OCI-LY1 (cell line): Measurements from ENCODE around the gene EBF3.

Experiments used
- H2AFZ ChIP-seq: fragments of 200-600 bp; sonication (generic), shearing (Covaris generic); 2 replicates; pipeline ENCODE4 v1.6.0; 2014; ENCODE audit warnings: antibody characterized with exemption, mild to moderate bottlenecking, low read length
- H3F3A ChIP-seq: fragments of 200-600 bp; sonication (generic), shearing (Covaris generic); 2 replicates; pipeline ENCODE4 v1.6.0; 2014; ENCODE audit warnings: mild to moderate bottlenecking, antibody characterized with exemption, low read length, moderate library complexity; ENCODE audit not compliant: insufficient read depth
- H3K27ac ChIP-seq: fragments of 200-600 bp; sonication (generic); 2 replicates; pipeline ENCODE4 v1.5.1; 2014; ENCODE audit warnings: low read length, mixed run types, mild to moderate bottlenecking, low read depth; ENCODE audit not compliant: poor library complexity, severe bottlenecking
- H3K27me3 ChIP-seq: fragments of 200-600 bp; sonication (generic); 2 replicates; pipeline ENCODE4 v1.6.0; 2014; ENCODE audit warnings: antibody characterized with exemption, mild to moderate bottlenecking, low read length, moderate library complexity; ENCODE audit not compliant: insufficient read depth
- H3K36me3 ChIP-seq: fragments of 200-600 bp; sonication (generic); 2 replicates; pipeline ENCODE4 v1.6.1; 2014; ENCODE audit warnings: mild to moderate bottlenecking, antibody characterized with exemption, low read length, moderate library complexity, mixed read lengths; ENCODE audit not compliant: insufficient read depth
- H3K4me1 ChIP-seq: fragments of 200-600 bp; sonication (generic); 2 replicates; pipeline ENCODE4 v1.5.1; 2014; ENCODE audit warnings: mild to moderate bottlenecking, low read length, moderate library complexity; ENCODE audit not compliant: insufficient read depth, severe bottlenecking
- H3K4me2 ChIP-seq: fragments of 200-600 bp; sonication (generic), shearing (Covaris generic); 2 replicates; pipeline ENCODE4 v1.6.1; 2014; ENCODE audit warnings: low read length
- H3K4me3 ChIP-seq: fragments of 200-600 bp; sonication (generic); 2 replicates; pipeline ENCODE4 v1.5.1; 2014; ENCODE audit warnings: low read length, low read depth, mild to moderate bottlenecking, mixed read lengths; ENCODE audit not compliant: poor library complexity, severe bottlenecking
- H3K79me2 ChIP-seq: fragments of 200-600 bp; shearing (Covaris generic); 2 replicates; pipeline ENCODE4 v1.6.1; 2016; ENCODE audit warnings: mixed run types, low read length, mixed read lengths; ENCODE audit not compliant: insufficient read depth
- H3K9ac ChIP-seq: fragments of 200-600 bp; sonication (generic), shearing (Covaris generic); 2 replicates; pipeline ENCODE4 v1.6.1; 2014; ENCODE audit warnings: mild to moderate bottlenecking, low read length, mixed read lengths
- H3K9me2 ChIP-seq: fragments of 200-600 bp; sonication (generic), shearing (Covaris generic); 2 replicates; pipeline ENCODE4 v1.6.1; 2014; ENCODE audit warnings: low read depth, mild to moderate bottlenecking, low read length, mixed read lengths
- H3K9me3 ChIP-seq: fragments of 200-600 bp; shearing (Covaris generic); 2 replicates; pipeline ENCODE4 v1.6.1; 2014; ENCODE audit warnings: low read length, mixed read lengths
- H4K20me1 ChIP-seq: fragments of 200-600 bp; sonication (generic), shearing (Covaris generic); 2 replicates; pipeline ENCODE4 v1.6.0; 2016; ENCODE audit warnings: mild to moderate bottlenecking, low read length; ENCODE audit not compliant: insufficient read depth
- CTCF ChIP-seq: fragments of 200-600 bp; sonication (generic), shearing (Covaris generic); IDR thresholded peaks from 2 replicates; pipeline ENCODE4 v1.5.1; 2017; ENCODE audit warnings: mild to moderate bottlenecking, antibody characterized with exemption, low read length, moderate library complexity, mixed read lengths
- EZH2 ChIP-seq: fragments of 200-600 bp; sonication (generic), shearing (Covaris generic); IDR thresholded peaks from 2 replicates; pipeline ENCODE4 v1.8.0; 2017; ENCODE audit warnings: borderline replicate concordance, mixed run types, mild to moderate bottlenecking, antibody characterized with exemption, low read length, moderate library complexity, mixed read lengths

EBF3 gene

GRCh38 chr10:129917936-129918335 is 46.1 kb downstream of the EBF3 start:
- no peaks in the 10 kb centered on the region for H3K9me3 ChIP-seq
- no peak overlapping the region for H3K4me2 ChIP-seq
- no peak overlapping the region for H3K4me3 ChIP-seq
- H3K27ac ChIP-seq = no peak overlapping the region
- H3K36me3 ChIP-seq = no peaks in the 10 kb centered on the region
- no peaks in the 10 kb centered on the region for H3K4me1 ChIP-seq
- H3F3A ChIP-seq = no peaks in the 10 kb centered on the region
- H4K20me1 ChIP-seq = no peaks in the 10 kb centered on the region
- no peak overlapping the region for H2AFZ ChIP-seq
- no peaks in the 10 kb centered on the region for H3K27me3 ChIP-seq
- TF ChIP-seq CTCF = no peak
- no peaks in the 10 kb centered on the region for H3K79me2 ChIP-seq
- no peak overlapping the region for H3K9ac ChIP-seq
- no peaks in the 10 kb centered on the region for H3K9me2 ChIP-seq

GRCh38 chr10:129916506-129916995 is 47.5 kb downstream of the EBF3 start:
- no peaks in the 10 kb centered on the region for H3K4me1 ChIP-seq
- no peak overlapping the region for H3K9ac ChIP-seq
- no peaks in the 10 kb centered on the region for H3K79me2 ChIP-seq
- no peak overlapping the region for H2AFZ ChIP-seq
- no peaks in the 10 kb centered on the region for H3F3A ChIP-seq
- H3K9me2 ChIP-seq = no peaks in the 10 kb centered on the region
- H3K4me3 ChIP-seq = no peak overlapping the region
- TF ChIP-seq EZH2 (no peak), CTCF (no peak)
- no peaks in the 10 kb centered on the region for H3K9me3 ChIP-seq
- H3K4me2 ChIP-seq = no peak overlapping the region
- H3K27me3 ChIP-seq = no peaks in the 10 kb centered on the region
- H3K27ac ChIP-seq = no peak overlapping the region
- no peaks in the 10 kb centered on the region for H3K36me3 ChIP-seq
- no peaks in the 10 kb centered on the region for H4K20me1 ChIP-seq

- Histone ChIP-seq H3K9ac (no peak overlapping the region), H3K36me3 (no peaks in the 10 kb centered on the region), H3K4me3 (no peak overlapping the region), H3K4me2 (no peak overlapping the region), H4K20me1 (no peaks in the 10 kb centered on the region), H3K27me3 (no peaks in the 10 kb centered on the region), H3K9me2 (no peaks in the 10 kb centered on the region), H3K4me1 (no peaks in the 10 kb centered on the region), H3K9me3 (no peaks in the 10 kb centered on the region), H3K27ac (no peak overlapping the region), H3F3A (no peaks in the 10 kb centered on the region), H2AFZ (no peak overlapping the region), H3K79me2 (no peaks in the 10 kb centered on the region)
- TF ChIP-seq EZH2 = no peak
Measured at GRCh38 chr10:129915526-129916378, 48.3 kb downstream of the EBF3 start.

- H3K27ac ChIP-seq = no peak overlapping the region
- H3K4me2 ChIP-seq = no peak overlapping the region
- H3K9ac ChIP-seq = no peak overlapping the region
- H3K9me2 ChIP-seq = no peaks in the 10 kb centered on the region
- no peak overlapping the region for H3K4me3 ChIP-seq
- no peaks in the 10 kb centered on the region for H3K36me3 ChIP-seq
- no peaks in the 10 kb centered on the region for H3K9me3 ChIP-seq
- no peaks in the 10 kb centered on the region for H4K20me1 ChIP-seq
- H3K79me2 ChIP-seq = no peaks in the 10 kb centered on the region
- no peaks in the 10 kb centered on the region for H3F3A ChIP-seq
- no peaks in the 10 kb centered on the region for H3K27me3 ChIP-seq
- H2AFZ ChIP-seq = no peak overlapping the region
- no peaks in the 10 kb centered on the region for H3K4me1 ChIP-seq
- TF ChIP-seq EZH2 (no peak), CTCF (no peak)
Measured at GRCh38 chr10:129914960-129915359, 49.1 kb downstream of the EBF3 start.
